GM19452 (cell line): ENCODE measurements around the gene VANGL1.

Source experiments
- ATAC-seq: cut with Tn5 transposase; IDR thresholded peaks from one replicate; pipeline ENCODE4 v1.9.1; 2021; ENCODE audit not compliant: unreplicated experiment

VANGL1 gene

GRCh38 chr1:115697619-115698018 lies 55.8 kb downstream of the VANGL1 start:
- ATAC-seq, result no peak

GRCh38 chr1:115701090-115701489 lies 59.3 kb downstream of the VANGL1 start:
- no peak for ATAC-seq

- ATAC-seq, result no peak
These were observed 61.2 kb downstream of the VANGL1 start for GRCh38 chr1:115702959-115703358.

- ATAC-seq, result no peak
These were observed 63.5 kb downstream of the VANGL1 start for GRCh38 chr1:115705085-115705951.

- no peak for ATAC-seq
These were observed 64.2 kb downstream of the VANGL1 start for GRCh38 chr1:115705963-115706362.

GRCh38 chr1:115706587-115707425 lies 65.0 kb downstream of the VANGL1 start:
- no peak for ATAC-seq

GRCh38 chr1:115710859-115711624 lies 69.3 kb downstream of the VANGL1 start:
- no peak for ATAC-seq

GRCh38 chr1:115712911-115713609 lies 71.3 kb downstream of the VANGL1 start:
- ATAC-seq, result no peak

- no peak for ATAC-seq
These were observed 72.1 kb downstream of the VANGL1 start for GRCh38 chr1:115713906-115714305.

- no peak for ATAC-seq
These were observed 72.9 kb downstream of the VANGL1 start for GRCh38 chr1:115714572-115715141.

GRCh38 chr1:115717541-115717940 lies 75.8 kb downstream of the VANGL1 start:
- no peak for ATAC-seq

- ATAC-seq, result no peak
These were observed 76.4 kb downstream of the VANGL1 start for GRCh38 chr1:115718011-115718754.

- ATAC-seq, result no peak
These were observed 77.5 kb downstream of the VANGL1 start for GRCh38 chr1:115719285-115719684.

GRCh38 chr1:115722221-115722620 lies 80.5 kb downstream of the VANGL1 start:
- no peak for ATAC-seq

GRCh38 chr1:115723756-115724155 lies 82.0 kb downstream of the VANGL1 start:
- ATAC-seq, result no peak

- ATAC-seq, result no peak
These were observed 83.8 kb downstream of the VANGL1 start for GRCh38 chr1:115725600-115725999.

GRCh38 chr1:115726161-115726560 lies 84.4 kb downstream of the VANGL1 start:
- no peak for ATAC-seq

- ATAC-seq, result no peak
These were observed 84.8 kb downstream of the VANGL1 start for GRCh38 chr1:115726570-115726969.

GRCh38 chr1:115727706-115728249 lies 86.0 kb downstream of the VANGL1 start:
- ATAC-seq, result no peak
